Osteoblast (primary cell): ENCODE results near the gene MS4A15. TPM values are rescaled to one million over a fixed set of nuclear protein-coding genes. Genes with fewer than 3 reads are reported as not detected.
A peak's percentile ranks its signal among the peaks of the same experiment; 100 is the strongest.

Experiments used
- DNase-seq: peaks from one replicate; pipeline ENCODE4 v3.0.0; 2011; ENCODE audit warnings: low spot score, mixed read lengths; ENCODE audit not compliant: insufficient read length; ENCODE audit errors: missing footprints
- H2AFZ ChIP-seq: 2 replicates; pipeline ENCODE4 v1.6.0; 2011; ENCODE audit warnings: mild to moderate bottlenecking, low read length
- H3K27ac ChIP-seq: 2 replicates; pipeline ENCODE4 v1.5.1; 2011; ENCODE audit warnings: mild to moderate bottlenecking, low read depth, low read length, moderate library complexity
- H3K27me3 ChIP-seq: 2 replicates; pipeline ENCODE4 v1.6.0; 2012; ENCODE audit warnings: mild to moderate bottlenecking, control low read depth, inconsistent platforms, low read length, moderate library complexity; ENCODE audit not compliant: insufficient read depth
- H3K36me3 ChIP-seq: 2 replicates; pipeline ENCODE4 v1.5.1; 2011; ENCODE audit warnings: mild to moderate bottlenecking, low read length, control low read depth, moderate library complexity; ENCODE audit not compliant: insufficient read depth
- H3K4me1 ChIP-seq: 2 replicates; pipeline ENCODE4 v1.5.1; 2011; ENCODE audit warnings: mild to moderate bottlenecking, low read length, control low read depth, moderate library complexity; ENCODE audit not compliant: insufficient read depth
- H3K4me2 ChIP-seq: 2 replicates; pipeline ENCODE4 v1.6.0; 2011; ENCODE audit warnings: mild to moderate bottlenecking, low read length; ENCODE audit not compliant: insufficient read depth
- H3K4me3 ChIP-seq: fragments of 200-600 bp; sonication (generic); 3 replicates; pipeline ENCODE4 v1.5.1; 2012; ENCODE audit warnings: mild to moderate bottlenecking, low read length, inconsistent platforms; ENCODE audit not compliant: insufficient read depth
- H3K79me2 ChIP-seq: 2 replicates; pipeline ENCODE4 v1.6.0; 2012; ENCODE audit warnings: mild to moderate bottlenecking, low read length, control low read depth, inconsistent platforms; ENCODE audit not compliant: insufficient read depth
- H3K9me3 ChIP-seq: 2 replicates; pipeline ENCODE4 v1.5.1; 2011; ENCODE audit warnings: low read depth, low read length, control low read depth
- H4K20me1 ChIP-seq: 2 replicates; pipeline ENCODE4 v1.6.0; 2012; ENCODE audit warnings: mild to moderate bottlenecking, low read length, control low read depth; ENCODE audit not compliant: insufficient read depth
- CTCF ChIP-seq: IDR thresholded peaks from 2 replicates; pipeline ENCODE4 v1.5.1; 2011; ENCODE audit warnings: mild to moderate bottlenecking, low read depth, low read length, moderate library complexity; ENCODE audit errors: extremely low read depth
- total RNA-seq: library from RNA; depleted of rRNA; stranded (reverse); fragments of >200 nt; gene quantifications from 2 replicates; pipeline ENCODE4 v1.2.3, GENCODE V29; 2012

Gene MS4A15
- total RNA-seq, 1 donor = not detected

GRCh38 chr11:60761436-60762190 lies 4.9 kb downstream of the MS4A15 start:
- Histone ChIP-seq H3K27ac (no peak overlapping the region), H3K4me3 (no peak overlapping the region), H3K79me2 (no peaks in the 10 kb centered on the region), H3K4me1 (no peaks in the 10 kb centered on the region), H3K36me3 (no peaks in the 10 kb centered on the region), H4K20me1 (no peaks in the 10 kb centered on the region), H3K9me3 (no peaks in the 10 kb centered on the region), H3K4me2 (no peak overlapping the region), H2AFZ (no peak overlapping the region), H3K27me3 (peaks cover 19% of the 10 kb centered on the region)
- TF ChIP-seq CTCF = no peak
- peak; percentile 38 for DNase-seq

- Histone ChIP-seq H3K4me1 (no peaks in the 10 kb centered on the region), H3K79me2 (no peaks in the 10 kb centered on the region), H3K36me3 (no peaks in the 10 kb centered on the region), H3K4me2 (no peak overlapping the region), H4K20me1 (no peaks in the 10 kb centered on the region), H3K4me3 (no peak overlapping the region), H3K27me3 (peaks cover 19% of the 10 kb centered on the region), H2AFZ (no peak overlapping the region), H3K27ac (no peak overlapping the region), H3K9me3 (no peaks in the 10 kb centered on the region)
- no peak for DNase-seq
- TF ChIP-seq CTCF = peak; percentile 28
These were observed 6.4 kb downstream of the MS4A15 start for GRCh38 chr11:60762851-60763691.

DNA sequence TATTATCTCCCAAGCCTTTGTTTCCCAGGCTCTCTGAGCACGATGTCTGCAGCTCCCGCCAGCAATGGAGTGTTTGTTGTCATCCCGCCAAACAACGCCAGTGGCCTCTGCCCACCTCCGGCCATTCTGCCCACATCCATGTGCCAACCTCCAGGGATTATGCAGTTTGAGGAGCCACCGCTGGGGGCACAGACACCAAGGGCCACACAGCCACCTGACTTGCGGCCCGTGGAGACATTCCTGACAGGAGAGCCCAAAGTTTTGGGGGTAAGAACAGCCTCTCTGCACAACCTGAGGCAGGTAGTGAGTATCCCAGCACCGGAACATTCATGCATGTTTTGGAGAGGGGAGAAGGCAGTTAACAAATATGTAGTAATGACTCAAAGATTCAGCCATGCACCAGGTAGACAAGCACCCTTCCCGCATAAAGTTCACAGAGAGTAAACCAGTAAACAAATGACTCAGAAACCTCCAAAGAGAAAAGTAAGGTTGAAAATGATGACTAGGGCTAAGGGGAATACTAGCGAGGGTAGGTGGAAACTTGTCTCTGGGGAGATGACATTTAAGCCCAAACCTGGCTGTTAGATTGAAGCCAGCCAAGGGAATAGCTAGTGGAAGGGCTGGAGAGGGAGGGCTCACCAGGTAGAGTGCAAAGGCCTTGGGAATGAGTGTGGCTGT lies 7.2 kb downstream of the MS4A15 start:
- H2AFZ ChIP-seq = no peak overlapping the region
- H3K4me2 ChIP-seq = no peak overlapping the region
- peak; percentile 23 for DNase-seq
- no peaks in the 10 kb centered on the region for H3K9me3 ChIP-seq
- H3K79me2 ChIP-seq = no peaks in the 10 kb centered on the region
- no peak overlapping the region for H3K4me3 ChIP-seq
- no peaks in the 10 kb centered on the region for H3K4me1 ChIP-seq
- H4K20me1 ChIP-seq = no peaks in the 10 kb centered on the region
- TF ChIP-seq CTCF = no peak
- H3K36me3 ChIP-seq = no peaks in the 10 kb centered on the region
- H3K27ac ChIP-seq = no peak overlapping the region
- H3K27me3 ChIP-seq = peaks cover 15% of the 10 kb centered on the region
